ENCODE measurements around the gene DAGLA.

DAGLA gene

GRCh38 chr11:61782841-61783240 lies 102.7 kb downstream of the DAGLA start:
- no peak for DNase-seq

- no peak for DNase-seq
Observed at GRCh38 chr11:61783717-61784505, 103.7 kb downstream of the DAGLA start.

- DNase-seq = no peak
Observed at GRCh38 chr11:61784506-61784805, 104.3 kb downstream of the DAGLA start.

- DNase-seq = no peak
Observed at GRCh38 chr11:61785837-61786402, 105.7 kb downstream of the DAGLA start.

GRCh38 chr11:61787928-61788491 lies 107.8 kb downstream of the DAGLA start:
- no peak for DNase-seq

GRCh38 chr11:61791737-61792309 lies 111.6 kb downstream of the DAGLA start:
- DNase-seq = no peak

- peak; percentile 80 for DNase-seq
Observed at GRCh38 chr11:61792310-61793082, 112.3 kb downstream of the DAGLA start, which contains the start of the genes FEN1 and TMEM258. FEN1 (plus strand) TSS chr11:61792911; CDS start chr11:61795362, 2,451 bp downstream. TMEM258 (minus strand) TSS chr11:61792599; CDS start chr11:61792558, 41 bp downstream.

- DNase-seq = no peak
Observed at GRCh38 chr11:61793083-61793828, 113.1 kb downstream of the DAGLA start.

- no peak for DNase-seq
Observed at GRCh38 chr11:61793829-61794204, 113.6 kb downstream of the DAGLA start.

- no peak for DNase-seq
Observed at GRCh38 chr11:61794579-61794978, 114.4 kb downstream of the DAGLA start.

GRCh38 chr11:61795459-61795858 lies 115.3 kb downstream of the DAGLA start:
- no peak for DNase-seq

GRCh38 chr11:61795876-61796526 lies 115.8 kb downstream of the DAGLA start:
- DNase-seq = no peak
